Nephron (organoid): ENCODE data around the gene FKBP10.
"Not testable (repeated sequence)": the region's sequence is repeated elsewhere in the genome, so short reads cannot be mapped to it uniquely, and the experiment has no call there.

Source experiments
- H3K27ac Mint-ChIP-seq, 3 experiments: 2 replicates each; pipeline ENCODE4 v1.8.0; 2020; ENCODE audit warnings: mixed read lengths in 3 of 3, mild to moderate bottlenecking in 2 of 3, moderate library complexity in 1 of 3
- H3K27me3 Mint-ChIP-seq: 2 replicates; pipeline ENCODE4 v1.8.0; 2021; ENCODE audit warnings: low read depth, mild to moderate bottlenecking, moderate library complexity, mixed read lengths
- H3K36me3 Mint-ChIP-seq: 2 replicates; pipeline ENCODE4 v1.8.0; 2020; ENCODE audit warnings: low read depth, mixed read lengths
- H3K4me1 Mint-ChIP-seq: 2 replicates; pipeline ENCODE4 v1.8.0; 2020; ENCODE audit warnings: mixed read lengths
- H3K4me3 Mint-ChIP-seq, 3 experiments: 2 replicates each; pipeline ENCODE4 v1.8.0; 2020; ENCODE audit warnings: mild to moderate bottlenecking in 3 of 3, mixed read lengths in 3 of 3, moderate library complexity in 2 of 3
- H3K9me3 Mint-ChIP-seq: 2 replicates; pipeline ENCODE4 v1.8.0; 2020; ENCODE audit warnings: mixed read lengths
- TF ChIP-seq, protein P1 (sequence below), 3 experiments: fragments of 200-600 bp; sonication (generic); IDR thresholded peaks; one replicate each; pipeline ENCODE4 v1.5.0; 2021; ENCODE audit warnings: antibody characterized with exemption in 3 of 3; ENCODE audit not compliant: unreplicated experiment in 3 of 3

Gene FKBP10

DNA sequence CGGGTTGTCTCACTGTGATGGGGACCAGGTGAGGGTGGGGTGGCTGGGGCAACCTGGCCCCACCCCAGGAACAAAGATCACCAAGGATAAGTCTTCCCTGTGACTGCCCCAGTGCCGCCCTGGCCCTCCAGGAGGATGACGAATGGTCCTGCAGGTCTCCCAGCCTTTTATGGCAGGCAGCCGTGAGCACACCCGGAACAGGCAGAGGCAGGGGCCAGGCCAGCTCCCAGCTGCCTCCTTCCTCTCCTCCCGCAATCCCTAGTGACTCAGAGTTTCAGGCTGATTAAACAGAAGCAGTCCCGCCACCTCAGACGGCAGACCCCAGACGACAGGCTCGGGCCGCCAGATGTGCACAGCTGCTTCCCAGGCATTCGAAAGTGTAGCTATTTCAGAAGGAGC is 39.6 kb upstream of the FKBP10 start:
- Mint-ChIP-seq H3K36me3 (peaks cover 39% of the 10 kb centered on the region), H3K27me3 (peaks cover 4% of the 10 kb centered on the region), H3K4me3 (peak overlapping the region in 1 of 3 experiments; percentile 43), H3K4me1 (peaks cover 41% of the 10 kb centered on the region), H3K9me3 (no peaks in the 10 kb centered on the region), H3K27ac (peak overlapping the region; percentile 79 to 89 (median 87))
- TF ChIP-seq, protein P1, sequence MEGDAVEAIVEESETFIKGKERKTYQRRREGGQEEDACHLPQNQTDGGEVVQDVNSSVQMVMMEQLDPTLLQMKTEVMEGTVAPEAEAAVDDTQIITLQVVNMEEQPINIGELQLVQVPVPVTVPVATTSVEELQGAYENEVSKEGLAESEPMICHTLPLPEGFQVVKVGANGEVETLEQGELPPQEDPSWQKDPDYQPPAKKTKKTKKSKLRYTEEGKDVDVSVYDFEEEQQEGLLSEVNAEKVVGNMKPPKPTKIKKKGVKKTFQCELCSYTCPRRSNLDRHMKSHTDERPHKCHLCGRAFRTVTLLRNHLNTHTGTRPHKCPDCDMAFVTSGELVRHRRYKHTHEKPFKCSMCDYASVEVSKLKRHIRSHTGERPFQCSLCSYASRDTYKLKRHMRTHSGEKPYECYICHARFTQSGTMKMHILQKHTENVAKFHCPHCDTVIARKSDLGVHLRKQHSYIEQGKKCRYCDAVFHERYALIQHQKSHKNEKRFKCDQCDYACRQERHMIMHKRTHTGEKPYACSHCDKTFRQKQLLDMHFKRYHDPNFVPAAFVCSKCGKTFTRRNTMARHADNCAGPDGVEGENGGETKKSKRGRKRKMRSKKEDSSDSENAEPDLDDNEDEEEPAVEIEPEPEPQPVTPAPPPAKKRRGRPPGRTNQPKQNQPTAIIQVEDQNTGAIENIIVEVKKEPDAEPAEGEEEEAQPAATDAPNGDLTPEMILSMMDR (IDR thresholded peaks at IDR 0.05; ENCODE audit: unreplicated experiment in 3 of 3), result no peak

DNA sequence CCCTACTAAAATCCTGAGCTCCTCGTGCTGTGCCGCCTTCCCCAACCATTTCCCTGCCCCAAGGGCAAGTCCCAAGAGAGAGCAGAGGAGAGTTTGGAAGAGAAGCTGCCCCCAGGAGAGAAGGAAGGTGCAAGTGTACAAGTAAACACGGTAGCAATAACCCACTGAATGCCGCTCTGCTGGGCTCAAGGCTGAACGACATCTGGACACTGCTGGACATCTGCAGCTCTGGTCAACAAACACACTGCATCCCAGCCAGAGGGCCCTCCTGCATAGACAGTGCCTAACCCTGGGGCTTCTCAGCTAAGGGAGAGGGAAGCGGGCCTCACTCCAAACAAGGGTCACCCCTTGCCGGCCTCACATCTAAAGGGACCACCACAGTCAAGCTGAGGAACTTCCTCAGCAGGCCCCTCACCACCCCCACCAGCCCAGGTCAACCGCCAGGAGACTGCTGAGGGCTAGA is 39.0 kb upstream of the FKBP10 start:
- TF ChIP-seq, protein P1 (IDR thresholded peaks at IDR 0.05; ENCODE audit: unreplicated experiment in 3 of 3), result no peak
- no peaks in the 10 kb centered on the region for H3K9me3 Mint-ChIP-seq
- peak overlapping the region; percentile 79 to 89 (median 87) for H3K27ac Mint-ChIP-seq

DNA sequence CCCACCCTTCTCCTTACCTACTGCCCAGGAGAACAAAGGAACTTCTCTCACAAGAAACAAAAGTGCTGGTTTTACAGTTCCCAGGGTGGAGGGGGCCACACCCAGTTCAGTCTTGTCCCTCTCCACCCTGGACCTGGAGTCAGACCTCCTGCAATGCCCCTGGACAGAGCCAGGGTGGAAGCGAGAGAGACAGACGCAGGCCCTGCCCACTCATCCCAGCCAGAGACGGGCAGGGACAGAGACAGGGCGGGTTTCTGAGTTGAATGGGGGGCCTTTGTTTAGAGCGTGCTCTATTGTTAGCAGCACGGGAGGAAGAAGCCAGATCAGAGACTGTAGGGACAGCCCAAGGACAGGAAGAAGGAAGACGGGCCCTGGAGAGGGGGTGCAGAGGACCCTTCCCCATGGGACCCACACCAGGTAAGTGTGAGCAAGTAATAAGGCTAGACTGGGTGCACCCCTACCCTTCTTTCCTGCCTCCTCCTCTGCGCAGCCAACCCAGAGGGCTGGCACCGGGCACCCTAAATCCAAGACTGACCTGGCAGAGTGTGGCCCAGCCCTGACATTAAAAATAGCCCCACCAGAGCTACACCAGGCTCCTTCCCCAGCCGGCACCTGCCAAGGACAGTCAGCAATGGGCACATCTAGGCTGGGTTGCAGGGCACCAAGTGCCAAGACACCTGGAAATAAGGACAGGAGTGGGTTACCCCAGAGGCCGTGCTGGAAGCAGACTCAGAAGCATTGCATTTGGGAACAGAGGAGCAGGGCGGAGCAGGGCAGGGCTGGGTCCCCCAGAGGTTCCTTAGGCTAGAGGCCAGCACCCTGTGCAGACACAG is 37.2 kb upstream of the FKBP10 start:
- peaks cover 7% of the 10 kb centered on the region for H3K27me3 Mint-ChIP-seq
- no peaks in the 10 kb centered on the region for H3K9me3 Mint-ChIP-seq
- peak overlapping the region in 2 of 3 experiments; percentile 31 to 40 for H3K4me3 Mint-ChIP-seq
- TF ChIP-seq, protein P1 (IDR thresholded peaks at IDR 0.05; ENCODE audit: unreplicated experiment in 3 of 3), result no peak
- peak overlapping the region; percentile 60 to 88 (median 81) for H3K27ac Mint-ChIP-seq
- H3K36me3 Mint-ChIP-seq, result peaks cover 20% of the 10 kb centered on the region
- H3K4me1 Mint-ChIP-seq, result peaks cover 41% of the 10 kb centered on the region

More for the DNA sequence above, 39.0 kb upstream of the FKBP10 start:
- H3K36me3 Mint-ChIP-seq, result peaks cover 35% of the 10 kb centered on the region
- H3K27me3 Mint-ChIP-seq, result peaks cover 4% of the 10 kb centered on the region
- peaks cover 41% of the 10 kb centered on the region for H3K4me1 Mint-ChIP-seq
- H3K4me3 Mint-ChIP-seq, result peak overlapping the region in 1 of 3 experiments; percentile 58

DNA sequence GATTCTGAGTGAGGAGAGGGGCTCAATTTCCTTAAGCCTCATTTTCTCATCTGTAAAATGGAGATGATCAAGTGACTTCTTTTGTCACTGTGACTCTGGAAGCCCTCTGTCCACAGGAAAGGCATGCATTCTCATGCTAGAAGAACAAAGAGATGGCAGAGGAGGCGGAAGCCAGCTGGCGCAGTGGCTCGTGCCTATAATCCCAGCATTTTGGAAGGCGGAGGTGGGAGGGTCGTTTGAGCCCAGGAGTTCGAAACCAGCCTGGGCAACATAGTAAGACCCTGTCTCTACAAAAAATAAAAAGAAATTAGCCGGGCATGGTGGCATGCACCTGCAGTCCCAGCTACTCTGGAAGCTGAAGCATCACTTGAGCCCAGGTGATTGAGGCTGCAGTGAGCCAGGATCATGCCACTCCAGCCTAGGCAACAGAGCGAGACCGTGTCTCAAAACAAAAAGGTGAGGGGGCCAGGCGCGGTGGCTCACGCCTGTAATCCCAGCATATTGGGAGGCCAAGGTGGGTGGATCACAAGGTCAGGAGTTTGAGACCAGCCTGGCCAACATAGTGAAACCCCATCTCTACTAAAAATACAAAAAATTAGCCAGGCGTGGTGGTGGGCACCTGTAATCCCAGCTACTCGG is 36.4 kb upstream of the FKBP10 start:
- H3K27me3 Mint-ChIP-seq, H3K9me3 Mint-ChIP-seq: not testable (repeated sequence)
- H3K36me3 Mint-ChIP-seq, result peaks cover 18% of the 10 kb centered on the region
- H3K4me3 Mint-ChIP-seq, result peak overlapping the region in 2 of 3 experiments; percentile 12 to 30
- peak overlapping the region; percentile 60 to 88 (median 81) for H3K27ac Mint-ChIP-seq
- peaks cover 42% of the 10 kb centered on the region for H3K4me1 Mint-ChIP-seq

DNA sequence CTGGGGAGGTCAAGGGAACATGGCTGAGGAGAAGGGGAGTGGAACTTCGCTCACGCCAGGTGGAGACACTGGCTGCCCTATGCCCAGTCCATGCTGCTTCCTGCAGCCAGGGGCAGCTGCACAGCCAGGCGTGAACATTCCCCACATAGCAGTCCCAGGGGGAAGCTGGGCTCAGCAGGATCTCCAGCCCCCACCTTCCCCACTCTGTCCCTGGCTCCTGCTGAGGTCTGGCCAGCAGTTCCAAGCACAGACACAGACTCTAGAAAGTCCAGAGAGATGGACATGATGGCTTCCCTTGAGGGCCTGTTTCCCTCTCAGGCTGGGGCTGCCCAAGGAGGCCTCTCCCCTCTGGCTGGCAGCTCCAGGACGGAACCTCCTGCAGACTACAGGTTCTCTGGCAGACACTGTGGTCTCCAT is 35.6 kb upstream of the FKBP10 start:
- H3K9me3 Mint-ChIP-seq, result no peaks in the 10 kb centered on the region
- peak overlapping the region; percentile 85 to 91 (median 87) for H3K27ac Mint-ChIP-seq
- TF ChIP-seq, protein P1 (IDR thresholded peaks at IDR 0.05; ENCODE audit: unreplicated experiment in 3 of 3), result peak; percentile 13 to 38 (median 34)
- H3K36me3 Mint-ChIP-seq, result peaks cover 23% of the 10 kb centered on the region
- peaks cover 50% of the 10 kb centered on the region for H3K4me1 Mint-ChIP-seq
- H3K27me3 Mint-ChIP-seq, result peaks cover 10% of the 10 kb centered on the region
- peak overlapping the region in 1 of 3 experiments; percentile 16 for H3K4me3 Mint-ChIP-seq

DNA sequence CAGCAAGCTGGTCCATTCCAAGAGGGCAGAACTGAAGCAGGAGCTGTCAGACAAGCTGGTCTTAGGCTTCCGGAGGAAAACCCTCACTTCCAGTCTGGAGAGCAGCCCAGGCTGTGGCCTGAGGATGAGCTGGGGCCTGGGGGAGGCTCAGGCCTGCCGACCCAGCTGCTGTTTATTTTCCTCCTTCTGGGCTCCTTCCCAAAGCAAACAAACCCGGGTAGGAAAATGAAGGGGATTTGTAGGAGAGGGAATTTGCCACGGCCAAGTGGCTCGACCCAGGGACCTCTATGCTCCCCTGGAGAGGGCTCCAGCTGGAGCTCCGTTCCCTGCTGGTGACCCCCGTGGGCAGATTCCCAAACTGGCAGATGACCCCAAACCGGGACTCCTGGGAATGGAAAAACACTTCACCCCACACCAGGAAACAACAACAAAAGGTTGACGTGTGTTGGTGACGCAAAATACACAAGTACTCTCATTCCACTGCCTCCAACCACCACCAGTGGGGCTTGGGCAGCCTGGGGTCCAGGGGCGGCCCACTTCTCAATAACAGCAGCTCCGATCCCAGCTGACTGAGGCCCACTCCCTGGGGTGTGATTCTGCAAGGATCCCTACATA is 35.1 kb upstream of the FKBP10 start:
- TF ChIP-seq, protein P1 (IDR thresholded peaks at IDR 0.05; ENCODE audit: unreplicated experiment in 3 of 3), result no peak
- H3K27ac Mint-ChIP-seq, result peak overlapping the region; percentile 85 to 91 (median 87)
- H3K27me3 Mint-ChIP-seq, result peaks cover 10% of the 10 kb centered on the region
- no peaks in the 10 kb centered on the region for H3K9me3 Mint-ChIP-seq
- H3K4me1 Mint-ChIP-seq, result peaks cover 52% of the 10 kb centered on the region
- peaks cover 19% of the 10 kb centered on the region for H3K36me3 Mint-ChIP-seq
- H3K4me3 Mint-ChIP-seq, result peak overlapping the region in 1 of 3 experiments; percentile 30
